Muscle layer of colon (tissue), 2 donors: ENCODE data around the gene COX5B.
A peak's percentile ranks its signal among the peaks of the same experiment; 100 is the strongest.
"Not testable (repeated sequence)": the region's sequence is repeated elsewhere in the genome, so short reads cannot be mapped to it uniquely, and the experiment has no call there.

Source experiments
- H3K27ac ChIP-seq: one replicate; pipeline ENCODE4 v1.7.0; 2013; ENCODE audit warnings: low read depth, mild to moderate bottlenecking, low read length, moderate library complexity
- H3K27me3 ChIP-seq, 2 donors: one replicate each; pipeline ENCODE4 v1.7.0; 2013; ENCODE audit warnings: low read length in 2 of 2, mild to moderate bottlenecking in 2 of 2; ENCODE audit not compliant: insufficient read depth in 2 of 2, control insufficient read depth in 1 of 2
- H3K36me3 ChIP-seq: one replicate; pipeline ENCODE4 v1.7.0; 2013; ENCODE audit warnings: mild to moderate bottlenecking, low read length; ENCODE audit not compliant: insufficient read depth
- H3K4me1 ChIP-seq: one replicate; pipeline ENCODE4 v1.7.0; 2013; ENCODE audit warnings: mild to moderate bottlenecking, low read length; ENCODE audit not compliant: insufficient read depth
- H3K4me3 ChIP-seq, 2 donors: one replicate each; pipeline ENCODE4 v1.7.0; 2013; ENCODE audit warnings: low read length in 2 of 2, low read depth in 1 of 2, mild to moderate bottlenecking in 1 of 2, moderate library complexity in 1 of 2
- H3K9ac ChIP-seq: one replicate; pipeline ENCODE4 v1.7.0; 2013; ENCODE audit warnings: low read length
- H3K9me3 ChIP-seq: one replicate; pipeline ENCODE4 v1.7.0; 2013; ENCODE audit warnings: mild to moderate bottlenecking, low read length
- donor health status: abdominal sarcoma.
- donor health status: Adenocarcinoma of cecum.

Gene COX5B, protein sequence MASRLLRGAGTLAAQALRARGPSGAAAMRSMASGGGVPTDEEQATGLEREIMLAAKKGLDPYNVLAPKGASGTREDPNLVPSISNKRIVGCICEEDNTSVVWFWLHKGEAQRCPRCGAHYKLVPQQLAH

DNA sequence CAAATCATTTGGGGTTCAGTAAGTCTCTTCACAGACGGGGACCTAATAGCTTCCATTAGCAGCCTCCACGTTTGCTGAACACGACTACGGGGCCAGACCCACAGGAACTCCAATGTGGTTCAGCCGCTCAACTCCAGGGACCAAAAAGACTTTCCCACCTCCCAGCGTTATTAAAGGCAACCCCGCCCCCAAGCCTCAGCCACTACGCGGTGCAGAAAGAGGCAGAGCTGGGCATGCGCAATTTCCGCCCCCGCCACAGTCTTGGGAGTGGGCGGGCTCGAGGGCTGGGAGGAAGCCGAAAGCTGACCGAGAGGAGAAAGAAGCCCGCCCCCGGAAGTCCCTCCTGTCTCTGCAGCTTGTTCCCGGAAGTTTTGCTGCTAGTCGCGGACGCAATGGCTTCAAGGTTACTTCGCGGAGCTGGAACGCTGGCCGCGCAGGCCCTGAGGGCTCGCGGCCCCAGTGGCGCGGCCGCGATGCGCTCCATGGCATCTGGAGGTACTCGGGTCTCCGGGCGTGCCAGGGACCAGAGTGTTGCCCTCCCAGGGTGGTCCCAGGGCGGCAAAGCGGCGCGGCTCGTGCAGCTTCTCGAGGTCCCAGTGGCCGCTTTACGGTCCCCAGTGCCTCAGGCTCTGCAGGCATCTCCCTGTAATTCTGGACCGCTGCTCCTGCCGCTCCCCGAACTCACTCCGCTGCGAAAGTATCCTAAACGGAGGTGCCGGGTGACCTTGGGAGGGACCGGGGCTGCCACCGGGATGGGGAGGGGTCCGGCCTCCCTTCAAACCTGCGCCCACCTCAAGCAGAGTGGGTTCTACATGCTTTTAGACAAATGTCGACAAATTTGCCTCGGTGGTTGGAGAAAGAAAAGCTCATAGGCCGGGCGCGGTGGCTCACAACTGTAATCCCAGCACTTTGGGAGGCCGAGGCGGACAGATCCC is at the start of gene COX5B:
TSS of gene COX5B (plus strand) at position 368 of the 935 bp plus-strand sequence. CDS start at position 393, 25 bp downstream.
- Histone ChIP-seq H3K9ac (peak within 1 kb of the TSS; percentile 92), H3K36me3 (peaks cover 36% of the 10 kb centered on the region), H3K9me3 (no peaks in the 10 kb centered on the region), H3K4me1 (peaks cover 9% of the 10 kb centered on the region), H3K27me3 (no peaks in the 10 kb centered on the region), H3K4me3 (peak within 1 kb of the TSS; percentile 91 to 100), H3K27ac (peak within 1 kb of the TSS; percentile 100)

DNA sequence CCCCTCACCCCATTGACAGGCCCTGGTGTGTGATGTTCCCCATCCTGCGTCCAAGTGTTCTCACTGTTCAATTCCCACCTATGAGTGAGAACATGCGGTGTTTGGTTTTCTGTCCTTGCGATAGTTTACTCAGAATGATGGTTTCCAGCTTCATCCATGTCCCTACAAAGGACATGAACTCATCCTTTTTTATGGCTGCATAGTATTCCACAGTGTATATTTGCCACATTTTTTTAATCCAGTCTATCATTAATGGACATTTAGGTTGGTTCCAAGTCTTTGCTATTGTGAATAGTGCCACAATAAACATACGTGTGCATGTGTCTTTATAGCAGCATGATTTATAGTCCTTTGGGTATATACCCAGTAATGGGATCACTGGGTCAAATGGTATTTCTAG is 49.7 kb upstream of the COX5B start:
- H3K9ac ChIP-seq = not testable (repeated sequence)

DNA sequence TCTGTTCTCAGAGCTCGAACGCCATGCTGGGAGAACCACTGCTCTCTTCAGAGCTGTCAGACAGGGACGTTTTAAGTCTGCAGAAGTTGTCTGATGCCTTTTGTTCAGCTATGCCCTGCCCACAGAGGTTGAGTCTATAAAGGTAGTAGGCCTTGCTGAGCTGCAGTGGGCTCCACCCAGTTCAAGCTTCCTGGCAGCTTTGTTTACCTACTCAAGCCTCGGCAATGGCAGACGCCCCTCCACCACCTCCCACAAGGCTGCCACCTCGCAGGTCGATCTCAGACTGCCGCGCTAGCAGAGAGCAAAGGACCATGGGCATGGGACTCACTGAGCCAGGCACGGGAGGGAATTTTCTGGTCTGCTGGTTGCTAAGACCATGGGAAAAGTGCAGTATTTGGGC is 44.3 kb upstream of the COX5B start:
- H3K4me1 ChIP-seq, H3K9me3 ChIP-seq, H3K27me3 ChIP-seq, H3K27ac ChIP-seq, H3K4me3 ChIP-seq, H3K9ac ChIP-seq, H3K36me3 ChIP-seq: not testable (repeated sequence)

More for the DNA sequence above, 49.7 kb upstream of the COX5B start:
- not testable (repeated sequence) for H3K4me1 ChIP-seq, H3K27ac ChIP-seq, H3K27me3 ChIP-seq, H3K9me3 ChIP-seq, H3K4me3 ChIP-seq, H3K36me3 ChIP-seq

DNA sequence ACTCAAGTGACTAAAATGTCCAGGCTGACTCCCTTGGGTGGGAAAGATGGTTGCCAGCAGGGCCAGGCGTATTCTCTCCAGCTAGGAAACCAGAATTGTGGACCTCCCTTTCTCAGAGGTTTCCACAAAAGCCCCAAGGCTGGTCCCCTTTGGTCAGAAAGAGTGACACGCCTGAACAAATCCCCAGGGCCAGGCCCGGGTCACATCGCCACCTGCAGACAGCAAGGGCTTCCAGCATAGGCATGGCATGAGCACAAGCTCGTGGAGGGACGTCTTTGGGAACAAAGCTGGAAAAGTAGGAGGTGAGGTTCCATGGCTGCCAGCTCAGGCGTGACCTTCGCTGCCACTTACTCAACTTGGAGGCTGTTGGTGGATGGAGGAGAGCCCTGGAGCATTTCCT is 40.8 kb upstream of the COX5B start:
- not testable (repeated sequence) for H3K4me3 ChIP-seq, H3K36me3 ChIP-seq, H3K4me1 ChIP-seq, H3K9me3 ChIP-seq, H3K9ac ChIP-seq, H3K27ac ChIP-seq, H3K27me3 ChIP-seq

DNA sequence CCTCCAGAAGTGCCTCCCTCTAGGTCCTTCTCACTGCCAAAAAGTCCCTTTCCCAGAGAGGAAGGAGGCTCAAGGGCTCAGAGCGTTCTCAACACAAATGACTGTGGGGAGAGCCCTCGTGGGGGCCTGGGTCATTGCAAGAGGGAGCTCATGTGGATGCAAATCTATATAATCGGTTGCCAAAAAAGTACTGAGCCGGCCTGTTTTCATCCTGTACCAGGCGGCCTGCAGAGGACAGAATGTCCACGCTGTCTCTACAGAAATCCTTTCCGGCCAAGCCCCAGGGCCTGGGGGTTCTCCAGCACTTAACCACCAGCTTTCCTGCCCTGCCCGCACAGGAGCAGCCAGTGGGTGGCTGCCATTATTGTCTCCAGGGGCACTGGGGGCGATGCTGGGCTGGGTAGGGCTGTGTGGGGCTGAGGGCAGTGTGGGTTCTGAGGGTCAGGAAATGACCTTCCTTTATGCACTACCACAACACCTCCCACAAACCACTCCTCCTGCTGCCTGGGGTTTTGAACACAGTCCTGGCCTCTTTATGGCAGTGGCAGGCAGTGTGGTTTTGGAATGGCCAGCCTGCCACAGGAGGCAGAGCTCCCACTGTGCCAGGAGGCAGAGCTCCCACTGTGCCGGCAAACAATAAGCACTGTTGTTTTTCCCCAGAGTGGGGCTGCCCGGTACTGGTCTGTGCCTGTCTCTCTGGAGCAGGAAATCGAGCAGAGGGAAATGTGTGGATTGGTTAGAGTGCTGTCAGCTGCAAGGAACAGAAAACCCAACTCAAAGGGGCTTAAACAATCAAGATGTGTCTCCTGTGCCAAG is 40.1 kb upstream of the COX5B start:
- not testable (repeated sequence) for H3K9me3 ChIP-seq

DNA sequence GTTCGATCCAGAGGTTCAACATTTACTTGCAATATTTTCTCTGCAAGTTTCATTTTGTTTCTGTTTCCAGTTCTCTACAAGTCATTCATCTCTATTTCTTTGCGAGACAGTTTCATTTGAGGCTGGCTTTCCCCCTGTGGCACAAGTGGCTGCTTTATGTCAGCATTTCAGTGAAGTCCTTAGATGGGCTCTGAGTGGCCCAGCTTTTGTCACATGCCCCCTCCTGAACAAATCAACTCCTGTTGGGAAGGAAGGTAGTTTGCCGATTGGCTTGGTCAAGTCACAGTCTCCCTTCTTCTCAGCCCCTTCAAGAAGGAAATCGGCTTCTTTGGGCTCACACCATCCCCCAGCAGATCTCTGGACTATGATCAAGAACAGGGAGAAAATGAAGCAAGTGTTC is 37.1 kb upstream of the COX5B start:
- not testable (repeated sequence) for H3K27me3 ChIP-seq, H3K4me3 ChIP-seq, H3K9ac ChIP-seq, H3K9me3 ChIP-seq, H3K4me1 ChIP-seq, H3K36me3 ChIP-seq, H3K27ac ChIP-seq

More for the DNA sequence above, 40.1 kb upstream of the COX5B start:
- H3K4me1 ChIP-seq, H3K36me3 ChIP-seq, H3K27ac ChIP-seq, H3K4me3 ChIP-seq, H3K9ac ChIP-seq, H3K27me3 ChIP-seq: not testable (repeated sequence)

DNA sequence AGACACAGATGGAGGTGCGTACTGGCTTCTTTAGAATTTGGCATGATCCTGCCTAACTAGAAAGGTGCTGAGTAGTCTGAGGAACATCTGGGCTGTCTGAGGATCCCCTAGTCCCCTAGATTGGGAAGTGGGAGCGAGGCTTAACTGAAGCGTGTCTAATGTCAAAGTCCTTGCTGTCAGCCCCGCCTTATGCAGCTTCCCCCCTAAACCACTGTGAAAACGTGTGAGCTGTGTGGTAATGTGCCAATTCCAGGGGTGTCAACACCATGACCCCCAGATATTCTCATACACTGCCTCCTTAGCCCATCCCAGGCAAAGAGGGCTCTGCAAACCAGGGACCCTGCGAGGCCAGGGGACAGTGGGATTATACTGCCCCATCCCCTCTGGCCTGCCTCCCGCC is 34.0 kb upstream of the COX5B start:
- not testable (repeated sequence) for H3K27me3 ChIP-seq, H3K4me1 ChIP-seq, H3K9me3 ChIP-seq, H3K4me3 ChIP-seq, H3K9ac ChIP-seq, H3K27ac ChIP-seq, H3K36me3 ChIP-seq

DNA sequence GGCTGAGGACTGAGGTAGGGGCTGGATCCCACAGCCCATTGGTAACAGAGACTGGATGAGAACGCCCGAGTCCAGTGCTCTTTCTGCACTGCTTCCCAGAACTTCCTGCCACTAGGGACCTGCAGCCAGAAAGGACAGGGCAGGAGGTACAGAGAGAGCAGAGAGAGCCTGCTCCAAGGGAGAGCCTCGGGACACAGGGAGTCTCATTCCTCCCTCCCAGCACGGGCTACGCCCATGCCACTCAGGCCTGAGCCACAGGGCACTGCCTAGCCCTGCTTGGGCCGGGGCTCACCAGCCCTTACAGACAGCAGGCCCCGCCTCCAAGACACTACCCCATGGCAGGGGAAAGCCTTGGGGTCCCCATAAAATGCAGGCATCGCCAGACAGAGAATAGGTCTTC is 30.1 kb upstream of the COX5B start:
- not testable (repeated sequence) for H3K4me1 ChIP-seq, H3K9ac ChIP-seq, H3K27me3 ChIP-seq, H3K36me3 ChIP-seq, H3K9me3 ChIP-seq, H3K27ac ChIP-seq, H3K4me3 ChIP-seq

DNA sequence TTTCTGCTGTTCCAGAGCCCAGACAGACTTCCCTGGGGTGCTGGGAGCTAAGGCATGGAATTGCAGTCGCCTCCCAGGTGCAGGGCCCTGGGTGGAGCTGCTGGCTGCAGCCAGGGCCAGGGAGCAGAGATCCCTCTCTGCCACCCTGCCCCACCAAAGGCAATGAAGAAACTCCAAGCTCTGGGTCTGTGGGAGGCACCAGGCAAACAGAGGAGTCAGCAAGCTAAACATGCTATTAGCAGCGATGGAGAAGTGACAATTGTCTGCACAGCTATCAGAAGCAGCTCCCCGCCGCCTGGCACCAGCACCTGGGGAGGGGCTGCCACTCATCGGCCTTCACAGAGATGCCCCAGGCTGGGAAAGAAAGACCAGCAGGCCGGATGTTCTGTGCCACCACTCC is 28.0 kb upstream of the COX5B start:
- Histone ChIP-seq H3K9me3 (no peaks in the 10 kb centered on the region), H3K27ac (no peak overlapping the region), H3K4me1 (no peaks in the 10 kb centered on the region), H3K9ac (no peak overlapping the region), H3K27me3 (no peaks in the 10 kb centered on the region), H3K36me3 (no peaks in the 10 kb centered on the region), H3K4me3 (no peak overlapping the region)

DNA sequence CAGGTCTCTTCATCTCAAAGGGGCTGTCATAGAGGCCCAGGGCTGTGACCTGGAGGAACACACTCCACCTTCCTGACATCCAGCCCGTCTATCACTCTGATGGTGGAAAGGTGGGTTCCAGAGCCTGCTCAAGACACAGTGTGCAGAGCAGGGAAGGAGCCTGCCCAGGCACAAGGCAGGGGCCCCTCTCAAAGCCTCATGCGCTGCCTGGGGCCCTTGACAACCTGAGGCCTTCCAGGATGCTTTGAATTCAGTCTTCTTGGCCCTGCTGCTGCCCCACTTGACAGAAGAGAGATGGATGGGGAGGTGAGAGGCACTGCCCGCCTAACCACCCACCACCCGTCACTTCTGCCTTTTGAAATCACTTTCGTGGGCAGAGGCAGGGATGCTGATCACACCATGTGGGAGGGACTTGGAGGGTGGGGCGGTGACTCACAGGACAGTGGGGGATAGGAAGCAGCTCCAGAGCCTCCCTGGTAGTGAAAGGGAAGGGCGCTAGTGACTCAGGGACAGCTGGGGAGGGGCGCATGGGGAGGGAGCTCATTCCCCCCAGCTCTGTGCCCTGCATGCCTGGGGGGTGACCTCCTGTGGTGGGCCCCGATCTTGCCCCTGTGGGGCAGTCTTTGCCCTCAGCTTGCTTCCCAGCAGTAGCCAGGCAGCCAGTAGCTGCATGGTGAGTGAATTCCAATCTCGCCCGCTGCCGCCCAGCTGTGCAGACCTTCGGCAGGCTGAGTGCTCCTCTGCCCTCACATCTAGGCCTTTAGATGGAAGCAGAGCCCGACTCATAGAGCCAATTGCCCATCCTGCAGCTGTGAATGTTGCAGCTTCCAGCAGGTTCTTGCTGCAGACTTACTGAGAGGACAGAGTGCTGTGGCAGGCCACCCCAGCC is 26.7 kb upstream of the COX5B start:
- H3K27me3 ChIP-seq, H3K9ac ChIP-seq, H3K9me3 ChIP-seq, H3K36me3 ChIP-seq, H3K4me3 ChIP-seq, H3K27ac ChIP-seq, H3K4me1 ChIP-seq: not testable (repeated sequence)

DNA sequence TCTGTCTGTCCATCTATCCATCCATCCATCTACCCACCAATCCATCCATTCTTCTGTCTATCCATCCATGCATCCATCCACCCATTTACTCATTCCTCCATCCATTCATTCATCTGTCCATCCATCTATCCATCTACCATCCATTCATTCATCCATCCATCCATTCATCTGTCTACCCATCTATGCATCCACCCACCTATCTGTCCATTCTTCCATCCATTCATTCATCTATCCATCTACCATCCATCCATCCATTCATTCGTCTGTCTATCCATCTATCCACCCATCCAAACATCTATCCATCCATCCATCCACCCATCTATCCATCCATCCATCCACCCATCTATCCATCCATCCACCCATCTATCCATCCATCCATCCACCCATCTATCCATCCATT is 25.4 kb upstream of the COX5B start:
- H3K27me3 ChIP-seq, H3K9ac ChIP-seq, H3K4me1 ChIP-seq, H3K9me3 ChIP-seq, H3K4me3 ChIP-seq, H3K36me3 ChIP-seq, H3K27ac ChIP-seq: not testable (repeated sequence)
